Right renal pelvis (tissue), 4 donors: ENCODE measurements around the gene BRI3. TPM values are rescaled to one million over a fixed set of nuclear protein-coding genes. Genes with fewer than 3 reads are reported as not detected.

ENCODE experiments used
- DNase-seq, 4 donors: peaks; one replicate each; pipeline ENCODE4 v3.0.0-alpha.2; 2013; ENCODE audit warnings: low read depth in 4 of 4, low spot score in 3 of 4, missing footprints in 1 of 4
- polyA plus RNA-seq, 4 donors: library from polyadenylated mRNA; unstranded; fragments of 120-200 nt; gene quantifications; one replicate each; pipeline ENCODE4 v1.2.1, GENCODE V29; 2013; ENCODE audit not compliant: insufficient read length in 4 of 4

BRI3 gene, protein sequence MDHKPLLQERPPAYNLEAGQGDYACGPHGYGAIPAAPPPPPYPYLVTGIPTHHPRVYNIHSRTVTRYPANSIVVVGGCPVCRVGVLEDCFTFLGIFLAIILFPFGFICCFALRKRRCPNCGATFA
- 100 to 1,000 TPM in 3 of 4 donors, 10 to 100 TPM in 1; 97.0 to 113 (median 106) TPM for polyA plus RNA-seq

DNA sequence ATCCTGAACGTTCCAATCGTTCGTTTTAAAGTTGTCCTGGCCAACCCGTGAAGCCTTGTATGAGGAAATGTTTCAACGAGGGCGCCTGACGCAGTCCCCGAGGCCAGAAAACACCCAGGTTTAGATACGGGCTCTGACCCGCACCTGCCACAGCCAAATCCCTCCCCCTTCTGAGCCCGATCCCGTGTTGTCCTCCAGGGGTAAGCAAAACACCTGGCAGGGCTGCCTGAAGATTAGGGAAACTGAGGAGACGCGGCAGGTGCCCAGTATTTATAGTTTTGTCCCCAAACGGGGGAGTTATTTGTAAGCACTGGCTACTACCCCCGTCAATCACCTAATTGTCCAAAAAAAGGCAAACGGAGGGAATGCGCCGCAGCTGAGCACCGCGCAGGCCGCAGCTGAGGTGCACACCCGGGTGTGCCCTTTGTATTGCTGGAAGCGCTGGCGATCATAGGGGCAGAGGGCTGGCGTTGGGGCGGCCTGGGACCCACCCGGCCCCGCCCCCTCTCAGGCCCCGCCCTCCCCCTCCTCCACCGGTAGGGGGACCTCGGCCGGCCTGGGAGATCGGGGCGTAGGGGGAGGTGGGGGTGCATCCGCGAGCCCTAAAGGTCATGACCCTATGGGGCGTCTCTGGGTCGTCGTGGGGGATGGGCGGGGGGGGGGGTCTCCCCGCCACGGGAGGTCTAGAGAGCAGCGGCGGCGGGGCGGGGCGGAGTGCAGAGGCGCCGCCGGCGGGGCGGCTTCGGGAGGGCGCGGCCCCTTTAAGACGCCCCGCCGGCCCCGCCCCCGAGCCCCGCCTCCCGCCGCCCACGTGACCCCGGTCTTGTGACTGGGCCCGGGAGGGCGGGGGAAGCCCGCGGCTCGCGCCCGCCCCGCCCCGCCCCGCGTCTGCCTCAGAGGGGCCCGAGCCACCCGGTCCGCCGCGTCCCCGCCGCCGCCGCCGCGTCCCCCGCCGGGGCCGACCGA is at the start of gene BRI3:
BRI3 (plus strand) TSS at position 896 of the 966 bp plus-strand sequence. CDS start 110 bp downstream, outside the sequence.
- peak; percentile 67 to 85 (median 81) for DNase-seq

DNA sequence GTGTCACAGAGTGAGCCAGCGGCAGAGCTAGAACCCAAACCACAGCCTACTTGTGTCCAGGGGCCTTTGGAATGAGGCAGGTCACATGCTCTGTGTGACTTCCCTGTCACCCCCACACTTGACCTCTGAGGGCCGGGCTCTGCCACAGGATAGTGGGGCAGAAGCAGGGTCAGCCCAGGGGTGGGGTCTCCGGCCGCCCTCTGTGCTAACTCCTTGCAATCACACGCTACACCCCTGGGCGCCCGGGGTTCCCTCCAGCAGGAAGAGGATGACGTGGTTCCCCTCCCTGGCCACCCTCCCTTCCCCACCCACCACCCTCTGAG is 49.3 kb upstream of the BRI3 start:
- DNase-seq, result no peak

DNA sequence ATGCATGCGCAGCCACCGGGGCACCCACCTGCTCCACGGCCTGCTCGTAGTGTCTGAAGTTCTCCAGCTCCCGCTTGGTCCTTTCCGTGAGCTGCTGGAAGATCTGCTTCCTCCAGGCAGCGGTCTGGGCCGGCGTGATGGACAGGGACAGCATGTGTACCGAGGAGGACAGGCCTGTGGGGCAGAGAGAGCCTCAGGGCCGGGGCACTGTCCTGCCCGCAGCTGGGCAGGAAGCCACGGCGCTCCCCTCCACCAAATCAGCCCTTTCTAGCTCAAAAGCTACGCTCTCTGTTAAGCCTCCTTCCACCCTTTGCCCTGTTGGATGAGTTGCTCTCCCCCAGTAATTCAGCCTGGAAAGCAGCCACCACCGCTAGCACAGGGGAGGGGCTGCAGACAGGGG is 48.7 kb upstream of the BRI3 start:
- DNase-seq, result no peak

DNA sequence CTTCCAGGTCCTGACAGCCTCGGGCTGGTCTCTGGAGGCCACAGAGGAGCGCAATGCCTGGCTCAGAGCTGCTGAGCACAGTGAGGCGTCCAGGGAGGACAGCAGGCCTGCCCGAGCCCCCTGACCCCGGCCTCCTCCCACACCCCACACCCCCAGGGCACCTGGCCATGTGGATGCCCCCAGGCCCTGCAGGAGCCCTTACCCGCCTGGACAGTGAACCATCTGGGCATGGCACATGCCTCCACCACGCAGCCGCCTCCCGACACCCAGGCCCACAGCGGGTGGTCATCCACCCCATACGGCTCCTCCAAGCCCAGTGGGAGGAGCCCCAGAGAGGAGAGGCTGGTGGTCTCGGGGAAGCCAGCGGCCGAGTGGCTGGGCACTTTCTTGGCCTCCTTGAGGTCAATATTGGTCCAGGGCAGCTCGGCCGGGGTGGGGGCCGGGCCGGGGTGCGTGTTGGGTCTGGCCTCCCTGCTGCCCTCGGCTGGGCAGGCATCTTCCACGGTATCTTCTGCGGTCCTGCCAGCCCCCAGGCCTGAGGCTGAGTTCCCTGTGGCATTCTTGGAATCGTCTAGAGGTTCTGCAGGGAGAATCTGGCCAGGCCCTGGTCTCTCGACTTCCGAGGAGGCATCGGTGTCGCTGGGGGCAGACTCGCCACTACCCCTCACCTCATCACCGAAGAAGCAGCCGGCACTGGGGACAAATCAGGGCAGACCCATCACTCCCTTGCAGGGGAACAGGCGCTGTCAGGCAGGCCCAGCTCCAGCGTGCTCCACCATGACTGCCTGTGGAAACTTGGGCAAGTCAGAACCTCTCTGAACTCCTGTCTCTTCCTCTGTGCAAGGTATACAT is 48.0 kb upstream of the BRI3 start:
- DNase-seq, result no peak

DNA sequence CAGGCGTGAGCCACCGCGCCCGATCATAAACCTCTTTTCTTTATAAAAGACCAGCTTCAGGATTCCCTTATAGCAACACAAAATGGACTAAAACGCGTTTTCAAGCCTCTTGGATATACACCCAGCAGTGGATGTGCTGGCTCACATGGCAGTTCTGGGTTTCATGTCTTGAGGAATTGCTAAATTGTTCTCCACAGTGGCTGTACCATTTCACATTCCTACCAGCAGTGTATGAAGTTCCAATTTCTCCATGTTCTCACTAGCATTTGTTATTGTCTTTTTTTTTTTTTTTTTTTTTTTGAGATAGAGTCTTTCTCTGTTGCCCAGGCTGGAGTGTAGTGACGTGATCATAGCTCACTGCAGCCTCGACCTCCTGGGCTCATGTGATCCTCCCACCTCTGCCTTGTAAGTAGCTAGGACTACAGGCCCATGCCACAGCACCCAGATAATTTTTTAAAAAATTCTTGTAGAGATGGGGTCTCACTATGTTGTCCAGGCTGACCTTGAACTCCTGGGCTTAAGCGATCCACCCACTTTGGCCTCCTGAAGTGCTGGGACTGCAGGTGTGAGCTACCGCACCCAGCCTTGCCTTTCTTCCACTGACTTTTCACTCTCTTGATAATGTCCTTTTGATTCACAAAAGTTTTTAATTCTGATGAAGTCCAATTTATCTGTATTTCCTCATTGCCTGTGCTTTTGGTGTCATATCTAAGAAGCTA is 46.9 kb upstream of the BRI3 start:
- DNase-seq, result no peak

DNA sequence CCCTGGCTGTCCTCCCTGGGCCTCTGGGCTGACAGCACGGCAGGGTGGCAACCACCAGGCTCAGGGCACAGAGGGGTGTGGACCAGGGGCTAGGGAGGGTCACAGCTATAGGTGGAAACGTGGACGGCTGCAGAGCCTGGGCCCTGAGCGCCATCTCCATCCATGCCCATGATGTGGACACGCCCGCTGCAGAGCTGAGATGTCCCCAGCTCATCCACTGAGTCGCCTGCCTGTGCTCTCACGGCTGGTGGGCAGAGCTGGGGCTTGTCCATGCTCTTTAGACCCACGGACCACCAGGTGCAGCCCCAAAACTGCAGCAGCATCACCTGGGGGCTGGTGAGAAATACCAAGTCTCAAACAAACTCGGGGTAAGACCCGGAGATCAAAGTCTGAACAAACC is 45.6 kb upstream of the BRI3 start:
- DNase-seq, result no peak

DNA sequence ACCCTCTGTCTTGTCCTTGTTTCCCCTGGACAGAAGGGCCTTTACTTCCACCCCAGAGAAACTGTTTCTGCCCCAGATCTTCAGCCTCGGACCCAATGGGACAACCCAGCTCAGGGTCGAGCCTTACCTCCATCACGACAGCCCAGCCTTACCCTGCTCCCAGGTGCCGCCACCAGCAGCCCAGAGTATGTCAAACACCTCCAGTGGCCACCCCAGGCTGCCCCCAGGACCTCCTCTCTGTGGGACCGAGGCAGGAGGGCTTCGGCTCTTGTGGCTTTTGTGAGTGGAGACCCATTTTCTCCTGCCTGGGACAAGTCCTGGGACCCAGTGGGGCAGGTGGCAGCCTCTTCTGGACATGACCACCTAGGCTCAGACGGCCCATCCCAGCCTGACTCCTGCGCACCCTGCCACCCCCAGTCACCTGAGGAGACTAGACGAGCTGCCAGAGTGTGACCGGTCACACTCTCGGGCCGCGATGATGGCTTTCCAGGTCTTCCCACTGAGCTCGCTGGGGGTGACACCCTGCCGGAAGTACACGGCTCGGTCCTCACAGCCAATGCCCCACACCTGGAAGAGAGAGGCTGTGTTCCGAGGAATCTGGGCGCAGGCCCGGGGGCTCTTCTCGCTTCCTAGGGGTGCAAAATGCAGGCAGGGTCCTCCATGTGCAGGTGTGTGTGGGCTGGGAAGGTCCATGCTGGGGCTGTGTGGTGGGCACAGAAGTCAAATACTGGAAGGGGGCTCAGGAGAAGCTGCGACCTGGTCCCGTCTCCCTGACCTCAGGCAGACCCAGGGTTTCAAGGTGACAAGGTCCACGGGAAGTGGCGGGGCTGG is 44.9 kb upstream of the BRI3 start:
- DNase-seq, result no peak

DNA sequence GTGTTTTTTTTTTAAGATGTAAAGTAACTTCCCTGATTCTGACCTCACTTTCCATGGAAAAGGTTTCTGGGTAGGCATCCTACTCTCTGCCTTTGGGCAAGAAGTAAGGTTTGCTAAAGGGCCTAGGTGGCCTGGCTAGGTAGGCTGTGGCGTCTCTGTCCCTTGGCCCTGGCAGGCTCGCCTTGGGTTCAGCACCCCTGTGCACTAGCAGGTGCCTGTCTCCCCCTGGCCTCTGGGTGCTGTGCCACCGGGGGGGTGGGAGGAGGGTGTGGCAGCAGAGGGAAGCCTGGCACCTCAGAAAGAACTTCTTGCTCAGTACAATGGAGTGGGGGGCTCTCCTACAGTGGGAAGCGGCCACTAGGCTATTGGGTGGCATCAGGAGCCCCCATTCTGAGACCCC is 43.4 kb upstream of the BRI3 start:
- DNase-seq, result no peak

DNA sequence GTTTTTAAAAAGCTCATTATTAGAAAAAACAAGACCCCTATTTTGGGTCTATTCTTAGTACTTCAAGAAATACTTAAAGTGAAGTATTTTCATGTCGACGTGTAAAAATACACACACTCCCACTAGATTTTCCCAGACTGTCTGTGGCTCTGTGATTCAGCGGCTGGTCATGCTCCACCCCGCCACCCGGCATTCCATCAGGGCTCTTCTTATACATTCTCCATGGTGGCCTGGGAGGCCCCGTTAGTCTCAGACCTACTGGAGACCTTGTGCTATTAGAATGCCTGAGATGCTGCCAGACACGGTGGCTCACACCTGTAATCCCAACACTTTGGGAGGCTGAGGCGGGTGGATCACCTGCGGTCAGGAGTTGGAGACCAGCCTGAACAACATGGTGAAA is 42.5 kb upstream of the BRI3 start:
- no peak for DNase-seq

DNA sequence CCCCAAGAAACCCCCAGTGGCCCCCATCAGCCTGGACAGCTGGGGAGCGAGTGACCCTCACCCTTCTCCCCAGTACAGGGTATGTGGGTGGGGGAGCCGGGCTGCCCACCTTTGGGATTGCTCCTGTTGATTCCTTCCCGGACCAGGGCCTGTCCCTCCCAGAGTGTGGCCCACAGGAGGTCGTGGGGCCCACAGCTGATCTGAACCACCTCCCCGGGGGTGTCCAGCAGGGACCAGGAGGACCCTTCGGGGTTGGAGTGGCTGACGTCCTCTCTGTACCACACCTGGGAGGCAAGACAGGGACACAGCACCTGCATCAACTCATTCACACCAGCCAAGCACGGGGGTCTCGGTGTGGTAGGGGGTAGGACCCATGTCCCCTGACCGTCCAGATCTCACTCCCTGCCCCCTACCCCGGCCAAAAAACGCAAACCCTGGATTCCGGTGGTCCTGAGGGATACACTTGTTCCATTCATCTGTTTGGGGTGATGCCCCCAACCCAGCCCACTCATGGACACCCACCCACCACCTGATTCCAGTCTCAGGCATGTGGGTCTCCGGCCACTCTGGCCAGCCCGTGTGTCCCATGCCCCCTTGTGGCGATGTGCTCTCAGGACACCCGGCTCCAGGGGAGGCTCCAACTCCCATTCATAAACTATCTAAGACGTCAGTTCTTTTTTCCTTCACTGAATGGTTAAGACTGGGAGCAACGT is 40.4 kb upstream of the BRI3 start:
- no peak for DNase-seq

DNA sequence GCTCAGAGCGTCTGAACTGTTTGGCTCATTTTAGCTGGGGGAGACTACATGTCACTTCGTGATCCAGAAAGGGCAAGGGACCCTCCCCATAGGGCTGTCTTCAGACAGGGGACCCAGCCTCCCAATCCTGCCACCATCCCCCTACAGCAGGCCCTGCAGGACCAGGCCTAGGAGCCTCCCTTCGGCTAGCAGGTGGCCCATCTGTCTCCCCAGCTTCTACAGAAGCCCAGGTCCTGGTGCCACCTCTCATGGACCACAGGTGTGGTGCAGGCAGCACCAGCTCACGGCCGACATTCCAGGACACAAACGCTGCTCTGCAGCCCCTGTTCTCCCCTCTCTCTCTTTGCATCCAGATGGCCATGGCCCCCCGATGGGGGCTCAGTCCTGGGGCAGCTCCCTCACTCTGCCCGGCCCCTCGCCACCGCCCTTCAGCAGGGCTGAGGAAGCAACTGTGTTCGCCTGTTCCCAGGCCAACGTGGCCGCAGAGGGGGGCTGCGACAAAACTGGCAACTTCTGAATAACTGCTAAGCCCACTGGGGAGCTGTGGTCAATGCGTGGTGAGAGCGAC is 39.7 kb upstream of the BRI3 start:
- DNase-seq, result no peak

DNA sequence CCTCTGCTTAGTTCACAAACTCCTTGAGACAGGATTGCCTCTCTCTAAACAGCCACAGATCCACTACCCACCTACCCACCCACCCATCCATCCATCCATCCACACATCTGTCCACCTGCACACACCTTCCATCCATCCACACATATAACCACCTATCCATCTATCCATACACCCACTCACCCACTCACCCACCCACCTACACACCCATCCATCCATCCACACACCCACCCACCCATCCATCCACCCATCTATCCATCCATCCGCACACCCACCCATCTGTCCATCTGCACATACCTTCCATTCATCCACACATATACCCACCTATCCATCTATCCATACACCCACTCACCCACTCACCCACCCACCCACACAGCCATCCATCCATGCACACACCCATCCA is 39.1 kb upstream of the BRI3 start:
- DNase-seq, result no peak

DNA sequence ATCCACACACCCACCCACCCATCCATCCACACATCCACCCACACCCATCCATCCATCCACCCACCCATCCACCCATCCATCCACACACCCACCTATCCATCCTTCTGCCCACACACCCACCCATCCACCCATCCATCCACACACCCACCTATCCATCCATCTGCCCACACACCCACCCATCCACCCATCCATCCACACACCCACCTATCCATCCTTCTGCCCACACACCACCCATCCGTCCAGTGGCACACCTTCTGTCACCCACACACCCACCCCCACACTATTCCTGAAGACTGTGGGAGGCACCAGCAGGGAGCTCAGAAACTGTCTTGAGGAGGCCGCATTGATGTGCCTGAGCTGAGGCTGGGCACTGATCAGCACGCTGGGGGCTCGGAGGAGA is 38.6 kb upstream of the BRI3 start:
- DNase-seq, result no peak

DNA sequence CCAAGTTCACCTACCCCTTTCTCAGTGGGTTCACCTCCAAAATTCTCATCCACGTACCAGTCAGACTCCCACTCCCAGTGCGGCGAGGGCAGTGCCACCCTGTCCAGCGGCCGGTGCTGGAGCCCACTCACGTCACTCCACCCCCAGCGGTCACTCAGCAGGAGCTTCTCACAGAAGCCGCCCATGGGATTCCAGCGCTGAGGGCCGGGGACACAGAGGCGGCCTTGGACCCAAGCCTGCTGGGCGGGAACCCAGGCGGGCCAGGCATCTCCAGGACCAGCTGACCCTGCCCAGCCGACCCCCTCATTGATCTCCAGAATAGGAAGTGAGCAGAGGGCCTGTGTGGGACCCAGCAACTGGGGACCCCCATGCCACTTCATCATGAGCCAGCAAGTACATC is 36.6 kb upstream of the BRI3 start:
- DNase-seq, result no peak

DNA sequence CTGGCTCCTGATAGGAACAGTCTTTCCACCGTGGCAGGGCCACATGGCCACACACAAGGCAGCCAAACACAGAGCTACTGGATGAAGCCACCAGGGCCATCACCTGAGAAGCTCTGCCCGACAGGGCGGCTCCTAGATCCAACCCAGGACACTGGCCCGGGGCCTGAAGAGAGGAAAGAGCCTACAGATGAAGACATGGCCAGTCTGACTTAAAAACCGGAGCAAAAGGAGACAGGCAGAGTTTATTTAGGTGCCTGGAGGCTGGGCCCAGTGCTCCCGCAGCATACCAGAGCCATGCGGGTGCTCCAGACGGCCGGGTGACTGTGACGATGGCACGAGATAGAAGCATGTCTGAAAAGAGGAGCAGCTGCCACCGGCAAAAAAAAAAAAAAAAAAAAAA is 33.3 kb upstream of the BRI3 start:
- no peak for DNase-seq

DNA sequence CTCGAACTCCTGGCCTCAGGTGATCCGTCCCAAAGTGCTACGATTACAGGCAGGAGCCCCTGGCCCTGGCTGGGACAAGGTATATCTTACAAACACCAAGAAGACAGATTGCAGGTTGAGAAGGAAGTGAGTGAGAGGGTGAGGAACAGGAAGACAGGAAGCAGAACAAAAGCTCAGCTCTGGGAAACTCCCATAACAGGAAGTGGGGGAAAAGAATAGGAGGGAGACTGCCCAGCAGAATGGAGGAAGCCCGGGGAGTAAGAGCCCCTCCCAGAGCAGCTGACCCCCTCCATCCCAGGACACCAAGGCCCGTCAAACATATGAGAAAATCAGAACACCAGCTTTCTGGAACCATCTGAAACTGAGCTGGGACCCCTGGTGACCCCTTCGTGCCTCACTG is 32.4 kb upstream of the BRI3 start:
- DNase-seq, result no peak

DNA sequence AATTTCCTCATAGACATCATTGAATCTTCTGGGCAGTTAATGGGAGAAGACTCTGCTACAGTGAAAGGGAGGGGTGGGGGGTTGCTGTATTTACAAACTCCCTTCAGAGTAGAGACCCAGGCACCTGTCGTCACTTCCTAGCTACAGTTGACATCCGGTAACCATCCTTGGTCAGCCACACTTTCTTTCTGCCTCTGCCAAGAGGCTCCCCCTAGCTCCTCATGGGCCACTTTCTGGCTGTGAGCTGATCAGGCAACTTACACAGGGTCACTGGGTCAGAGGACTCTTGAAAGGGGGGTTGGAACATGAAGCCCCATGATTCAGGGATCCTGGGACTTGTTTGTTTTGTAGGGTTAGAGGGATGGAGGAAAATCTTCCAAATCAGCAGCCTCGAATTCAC is 30.7 kb upstream of the BRI3 start:
- DNase-seq, result no peak

DNA sequence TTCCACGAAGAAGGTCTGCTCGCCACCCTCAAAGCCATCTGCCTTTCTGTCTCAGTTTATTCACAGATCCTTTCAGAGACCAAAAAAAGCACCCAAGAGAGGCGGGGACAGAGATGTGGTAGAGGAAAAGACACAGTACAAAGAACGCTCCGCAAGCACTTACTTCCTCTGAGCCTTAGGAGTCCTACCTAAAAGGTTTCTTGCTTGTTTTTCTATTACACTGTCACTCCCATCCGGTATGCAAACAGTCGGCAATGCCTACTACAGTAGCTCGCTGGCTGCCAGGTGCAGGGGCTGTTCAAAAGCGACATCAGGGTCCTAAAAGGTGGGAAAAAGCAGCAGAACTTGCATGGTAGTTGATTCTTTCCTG is 30.3 kb upstream of the BRI3 start:
- DNase-seq, result no peak
